B cell (primary cell): ENCODE measurements around the gene PSMB2. TPM values are rescaled to one million over a fixed set of nuclear protein-coding genes. Genes with fewer than 3 reads are reported as not detected.

Experiments used
- ATAC-seq: fragments of 200-7000 bp; cut with Tn5 transposase; one replicate; pipeline ENCODE4 v1.10.0; 2021; ENCODE audit warnings: low read depth, mild to moderate bottlenecking, moderate number of reproducible peaks, moderate library complexity
- CTCF ChIA-PET: fragments of 350-600 bp; sonication (Branson Sonifier 250); formaldehyde crosslinking; loops from one replicate; lab custom pipeline; 2021; ENCODE audit warnings: antibody characterized with exemption, inconsistent platforms; lab: Charles Lee
- POLR2A ChIA-PET: fragments of 350-600 bp; sonication (Branson Sonifier 250); formaldehyde crosslinking; loops from one replicate; lab custom pipeline; 2021; ENCODE audit warnings: antibody characterized with exemption; lab: Charles Lee
- DNase-seq: peaks from one replicate; pipeline ENCODE4 v3.0.0; 2013
- H2AFZ ChIP-seq: 2 replicates; pipeline ENCODE4 v1.6.1; 2012; ENCODE audit warnings: mild to moderate bottlenecking, low read depth, low read length; ENCODE audit not compliant: insufficient read depth, poor library complexity, severe bottlenecking
- H3K27ac ChIP-seq, 2 donors: 1 replicate in 1 of 2; 2 replicates in 1 of 2; pipeline ENCODE4 v1.5.1; 2012 to 2013; ENCODE audit warnings: low read length in 2 of 2, mild to moderate bottlenecking in 2 of 2, moderate library complexity in 1 of 2
- H3K27me3 ChIP-seq, 4 experiments: fragments of 200-600 bp in 1 of 4; sonication (generic) in 1 of 4; replicated peaks in 1 of 4; 1 replicate in 2 of 4; 2 replicates in 2 of 4; pipeline versions ENCODE4 v1.6.1 to v1.7.0; 2013 to 2016; ENCODE audit warnings: low read length in 3 of 4, mild to moderate bottlenecking in 2 of 4, mixed read lengths in 1 of 4, moderate library complexity in 1 of 4; ENCODE audit not compliant: insufficient read depth in 4 of 4, control insufficient read depth in 3 of 4; ENCODE audit errors: control extremely low read depth in 1 of 4
- H3K36me3 ChIP-seq, 2 experiments: replicated peaks in 1 of 2; 1 replicate in 1 of 2; 2 replicates in 1 of 2; pipeline versions ENCODE4 v1.6.1 to v1.7.1; 2013; ENCODE audit warnings: low read length in 1 of 2; ENCODE audit not compliant: insufficient read depth in 2 of 2, control insufficient read depth in 1 of 2; ENCODE audit errors: control extremely low read depth in 1 of 2, extremely low read depth in 1 of 2
- H3K4me1 ChIP-seq, 2 donors: fragments of 200-600 bp in 1 of 2; sonication (generic) in 1 of 2; 1 replicate in 1 of 2; 2 replicates in 1 of 2; pipeline versions ENCODE4 v1.5.1 to v1.6.1; 2013 to 2017; ENCODE audit warnings: low read length in 2 of 2; ENCODE audit not compliant: control insufficient read depth in 2 of 2, insufficient read depth in 2 of 2
- H3K4me2 ChIP-seq: replicated peaks from 2 replicates; pipeline ENCODE3; 2012; ENCODE audit warnings: mild to moderate bottlenecking, low read depth, low read length; ENCODE audit not compliant: poor library complexity, severe bottlenecking
- H3K4me3 ChIP-seq, 5 experiments: fragments of 200-600 bp in 1 of 5; sonication (generic) in 1 of 5; 1 replicate in 3 of 5; 2 replicates in 2 of 5; pipeline versions ENCODE4 v1.5.1 to v1.7.0; 2011 to 2016; ENCODE audit warnings: low read length in 4 of 5, mild to moderate bottlenecking in 4 of 5, low read depth in 2 of 5, control low read depth in 1 of 5, moderate library complexity in 1 of 5; ENCODE audit not compliant: insufficient read depth in 1 of 5; ENCODE audit errors: control extremely low read depth in 1 of 5, extremely low read depth in 1 of 5
- H3K79me2 ChIP-seq: fragments of 200-600 bp; sonication (generic); one replicate; pipeline ENCODE4 v1.6.0; 2016; ENCODE audit warnings: low read length; ENCODE audit not compliant: control insufficient read depth, insufficient read depth
- H3K9ac ChIP-seq: fragments of 200-600 bp; sonication (generic); 2 replicates; pipeline ENCODE4 v1.6.1; 2017; ENCODE audit warnings: mild to moderate bottlenecking, low read length, moderate library complexity
- H3K9me3 ChIP-seq, 3 donors: one replicate each; pipeline versions ENCODE4 v1.6.1 to v1.7.1; 2013; ENCODE audit warnings: low read length in 2 of 3; ENCODE audit not compliant: control insufficient read depth in 2 of 3, insufficient read depth in 1 of 3; ENCODE audit errors: control extremely low read depth in 1 of 3
- H4K20me1 ChIP-seq: 2 replicates; pipeline ENCODE4 v1.6.0; 2012; ENCODE audit warnings: mild to moderate bottlenecking, low read length; ENCODE audit not compliant: insufficient read depth, control insufficient read depth, poor library complexity, severe bottlenecking
- H3K27ac Mint-ChIP-seq: one replicate; pipeline ENCODE4 v1.8.0; 2021; ENCODE audit warnings: mixed read lengths
- H3K27me3 Mint-ChIP-seq: one replicate; pipeline ENCODE4 v1.8.0; 2021; ENCODE audit warnings: mixed read lengths
- H3K4me1 Mint-ChIP-seq: one replicate; pipeline ENCODE4 v1.8.0; 2021; ENCODE audit warnings: mixed read lengths
- H3K4me3 Mint-ChIP-seq: one replicate; pipeline ENCODE4 v1.8.0; 2021; ENCODE audit warnings: mixed read lengths
- H3K9me3 Mint-ChIP-seq: one replicate; pipeline ENCODE4 v1.8.0; 2022; ENCODE audit warnings: mixed read lengths; ENCODE audit not compliant: insufficient read depth
- CTCF ChIP-seq: fragments of 200-600 bp; IDR thresholded peaks from one replicate; pipeline ENCODE4 v1.8.0; 2022; ENCODE audit warnings: antibody characterized with exemption, mild to moderate bottlenecking
- EZH2 ChIP-seq: IDR thresholded peaks from 2 replicates; pipeline ENCODE4 v1.6.1; 2012; ENCODE audit warnings: borderline replicate concordance, low read depth, mild to moderate bottlenecking, moderate library complexity, low read length; ENCODE audit not compliant: insufficient read depth, poor library complexity, severe bottlenecking
- WGBS: methylation state at CpG from one replicate; pipeline ENCODE4 v1.1.5; 2013; ENCODE audit warnings: missing lambda C conversion rate; ENCODE audit not compliant: insufficient coverage; 5-methylcytosine and 5-hydroxymethylcytosine counted together
- intact Hi-C: fragments of 100-400 bp; cut with micrococcal nuclease; formaldehyde crosslinking; loops from one replicate; pipeline ENCODE4 v1.10.0; 2022
- polyA plus RNA-seq: library from polyadenylated mRNA; depleted of rRNA; stranded (reverse); fragments of >200 nt; gene quantifications from 2 replicates; pipeline ENCODE4 v1.2.3, GENCODE V29; 2012
- total RNA-seq, 2 donors: library from RNA; stranded (reverse); fragments of 120-200 nt in 1 of 2; gene quantifications; 1 replicate in 1 of 2; 2 replicates in 1 of 2; pipeline versions ENCODE4 v1.2.3 to v1.2.4, GENCODE V29; 2013 to 2022

Gene PSMB2
- total and polyA plus RNA-seq, 2 donors (not counting 1 experiment from before 2014, with no cell fraction given), result 20.5 to 26.2 TPM

- Mint-ChIP-seq H3K4me3 (no peak overlapping the region), H3K27me3 (no peaks in the 10 kb centered on the region), H3K27ac (no peak overlapping the region), H3K9me3 (no peaks in the 10 kb centered on the region), H3K4me1 (no peaks in the 10 kb centered on the region)
- Histone ChIP-seq H2AFZ (no peak overlapping the region), H3K27ac (no peak overlapping the region), H3K79me2 (no peaks in the 10 kb centered on the region), H3K9me3 (no peaks in the 10 kb centered on the region), H3K36me3 (peaks cover 0 to 3% of the 10 kb centered on the region in 2 experiments), H3K4me3 (no peak overlapping the region), H3K9ac (no peak overlapping the region), H3K27me3 (no peaks in the 10 kb centered on the region), H3K4me1 (no peaks in the 10 kb centered on the region), H4K20me1 (no peaks in the 10 kb centered on the region), H3K4me2 (no peak overlapping the region)
- DNase-seq, result no peak
- TF ChIP-seq EZH2 (no peak), CTCF (no peak)
- intact Hi-C loops, result no loop called here
- no peak for ATAC-seq
- ChIA-PET CTCF (interaction anchor here (1.6 kb wide), 1 partner anchor 133 kb away, joined by 4 read pairs; no protein-coding TSS in a partner anchor), POLR2A (interaction anchor here (1.0 kb wide), 1 partner anchor 49 kb away, joined by 12 read pairs; no protein-coding TSS in a partner anchor)
- WGBS, result 65% methylated on average over 4 of the region's 8 CpGs
Measured at GRCh38 chr1:35592991-35593769, 48.1 kb downstream of the PSMB2 start.

- TF ChIP-seq CTCF (no peak), EZH2 (no peak)
- intact Hi-C loops, result no loop called here
- no peak overlapping the region for H3K27ac ChIP-seq
- H3K36me3 ChIP-seq, result peaks cover 0 to 3% of the 10 kb centered on the region in 2 experiments
- no peaks in the 10 kb centered on the region for H3K79me2 ChIP-seq
- no peak overlapping the region for H3K4me3 ChIP-seq
- ChIA-PET POLR2A (no interaction called here), CTCF (interaction anchor here (1.2 kb wide), 1 partner anchor 10 kb away, joined by 3 read pairs; no protein-coding TSS in a partner anchor)
- no peaks in the 10 kb centered on the region for H3K27me3 Mint-ChIP-seq
- H3K4me3 Mint-ChIP-seq, result no peak overlapping the region
- no peaks in the 10 kb centered on the region for H3K9me3 Mint-ChIP-seq
- DNase-seq (no peak), ATAC-seq (no peak)
- H2AFZ ChIP-seq, result no peak overlapping the region
- H3K4me2 ChIP-seq, result no peak overlapping the region
- no peak overlapping the region for H3K9ac ChIP-seq
- H3K9me3 ChIP-seq, result no peaks in the 10 kb centered on the region
- H3K4me1 Mint-ChIP-seq, result no peaks in the 10 kb centered on the region
- H3K27me3 ChIP-seq, result no peaks in the 10 kb centered on the region
- no peak overlapping the region for H3K27ac Mint-ChIP-seq
- H3K4me1 ChIP-seq, result no peaks in the 10 kb centered on the region
- no peaks in the 10 kb centered on the region for H4K20me1 ChIP-seq
- WGBS, result 96% methylated on average over 5 of the region's 8 CpGs
Measured at GRCh38 chr1:35591211-35591610, 50.1 kb downstream of the PSMB2 start.
